Common myeloid progenitor, CD34-positive (primary cell): ENCODE measurements around the gene TBXT.
"Not testable (repeated sequence)": the region's sequence is repeated elsewhere in the genome, so short reads cannot be mapped to it uniquely, and the experiment has no call there.

Experiments used
- CTCF ChIA-PET: fragments of 350-600 bp; sonication (Branson Sonifier 250); formaldehyde crosslinking; loops from one replicate; lab custom pipeline; 2021; ENCODE audit warnings: antibody characterized with exemption; lab: Charles Lee
- POLR2A ChIA-PET: fragments of 350-600 bp; sonication (Branson Sonifier 250); formaldehyde crosslinking; loops from one replicate; lab custom pipeline; 2021; ENCODE audit warnings: antibody characterized with exemption; lab: Charles Lee
- DNase-seq, 3 donors: peaks; one replicate each; pipeline versions ENCODE4 v3.0.0 to v3.0.0-alpha.2; 2013
- H3K27ac ChIP-seq, 2 experiments: 1 replicate in 1 of 2; 2 replicates in 1 of 2; pipeline ENCODE4 v1.7.0; 2013; ENCODE audit warnings: inconsistent platforms in 2 of 2, low read length in 2 of 2, mild to moderate bottlenecking in 2 of 2, low read depth in 1 of 2, moderate library complexity in 1 of 2; ENCODE audit not compliant: severe bottlenecking in 2 of 2, insufficient read depth in 1 of 2, poor library complexity in 1 of 2
- H3K27me3 ChIP-seq, 5 experiments: replicated peaks in 2 of 5; 1 replicate in 3 of 5; 2 replicates in 2 of 5; pipeline versions ENCODE4 v1.6.1 to v1.7.0; 2013; ENCODE audit warnings: low read length in 4 of 5, mild to moderate bottlenecking in 2 of 5, moderate library complexity in 2 of 5, inconsistent platforms in 1 of 5; ENCODE audit not compliant: insufficient read depth in 5 of 5, control insufficient read depth in 4 of 5
- H3K36me3 ChIP-seq, 4 experiments: 1 replicate in 2 of 4; 2 replicates in 2 of 4; pipeline versions ENCODE4 v1.6.1 to v1.7.0; 2013; ENCODE audit warnings: low read length in 3 of 4, control low read depth in 1 of 4, mild to moderate bottlenecking in 1 of 4; ENCODE audit not compliant: control insufficient read depth in 4 of 4, insufficient read depth in 4 of 4
- H3K4me1 ChIP-seq, 4 experiments: 1 replicate in 3 of 4; 2 replicates in 1 of 4; pipeline versions ENCODE4 v1.6.1 to v1.7.1; 2013; ENCODE audit warnings: low read length in 3 of 4, mild to moderate bottlenecking in 3 of 4, control low read depth in 1 of 4, inconsistent platforms in 1 of 4, moderate library complexity in 1 of 4; ENCODE audit not compliant: control insufficient read depth in 4 of 4, insufficient read depth in 4 of 4; ENCODE audit errors: control extremely low read depth in 1 of 4
- H3K4me3 ChIP-seq, 7 experiments: 1 replicate in 4 of 7; 2 replicates in 3 of 7; pipeline versions ENCODE4 v1.5.1 to v1.7.0; 2013; ENCODE audit warnings: mild to moderate bottlenecking in 7 of 7, low read length in 6 of 7, moderate library complexity in 6 of 7, inconsistent platforms in 2 of 7, low read depth in 2 of 7, control low read depth in 1 of 7; ENCODE audit not compliant: insufficient read depth in 4 of 7, control insufficient read depth in 1 of 7; ENCODE audit errors: extremely low read depth in 1 of 7
- H3K9me3 ChIP-seq, 5 experiments: 1 replicate in 4 of 5; 2 replicates in 1 of 5; pipeline versions ENCODE4 v1.6.1 to v1.7.1; 2013; ENCODE audit warnings: low read length in 4 of 5, mild to moderate bottlenecking in 2 of 5, inconsistent platforms in 1 of 5, low read depth in 1 of 5, moderate library complexity in 1 of 5; ENCODE audit not compliant: control insufficient read depth in 4 of 5, insufficient read depth in 2 of 5; ENCODE audit errors: control extremely low read depth in 1 of 5
- WGBS: methylation state at CpG from one replicate; pipeline ENCODE4 v1.1.5; 2013; ENCODE audit not compliant: insufficient coverage; 5-methylcytosine and 5-hydroxymethylcytosine counted together

Gene TBXT

GRCh38 chr6:166143011-166143410 is 24.6 kb downstream of the TBXT start:
- 60% methylated on average over 2 of the region's 2 CpGs for WGBS
- no peak overlapping the region for H3K27ac ChIP-seq
- ChIA-PET POLR2A (no interaction called here), CTCF (interaction anchor here (1.5 kb wide), 1 partner anchor 13 kb away, joined by 4 read pairs; no protein-coding TSS in a partner anchor)
- no peak overlapping the region for H3K4me3 ChIP-seq
- no peak for DNase-seq
- H3K36me3 ChIP-seq: no peaks in the 10 kb centered on the region
- no peaks in the 10 kb centered on the region for H3K4me1 ChIP-seq
- peaks cover 0 to 8% (median 3%) of the 10 kb centered on the region in 5 experiments for H3K27me3 ChIP-seq
- peaks cover 0 to 1% (median under 1%) of the 10 kb centered on the region in 5 experiments for H3K9me3 ChIP-seq

GRCh38 chr6:166127624-166128472 is 39.8 kb downstream of the TBXT start:
- H3K27me3 ChIP-seq: peaks cover 2 to 6% (median 2%) of the 10 kb centered on the region in 5 experiments
- ChIA-PET CTCF (interaction anchor here (1.2 kb wide), 1 partner anchor 8 kb away, joined by 3 read pairs; no protein-coding TSS in a partner anchor), POLR2A (no interaction called here)
- H3K4me1 ChIP-seq: no peaks in the 10 kb centered on the region
- peaks cover 0 to 1% (median 0%) of the 10 kb centered on the region in 5 experiments for H3K9me3 ChIP-seq
- H3K27ac ChIP-seq: no peak overlapping the region
- no peak overlapping the region for H3K4me3 ChIP-seq
- DNase-seq: no peak
- 84% methylated on average over 8 of the region's 13 CpGs for WGBS
- H3K36me3 ChIP-seq: no peaks in the 10 kb centered on the region

- H3K9me3 ChIP-seq, DNase-seq, H3K27ac ChIP-seq, H3K36me3 ChIP-seq, H3K4me3 ChIP-seq, CTCF ChIA-PET, H3K4me1 ChIP-seq, POLR2A ChIA-PET, H3K27me3 ChIP-seq: not testable (repeated sequence)
- WGBS: no CpG with 5 or more reads among the region's 9 CpGs
These were observed 44.5 kb downstream of the TBXT start for GRCh38 chr6:166123115-166123514.

GRCh38 chr6:166121726-166122125 is 45.9 kb downstream of the TBXT start:
- ChIA-PET CTCF (no interaction called here), POLR2A (no interaction called here)
- peaks cover 0 to 5% (median 0%) of the 10 kb centered on the region in 5 experiments for H3K27me3 ChIP-seq
- no peak overlapping the region for H3K4me3 ChIP-seq
- no peak for DNase-seq
- no peaks in the 10 kb centered on the region for H3K4me1 ChIP-seq
- no peak overlapping the region for H3K27ac ChIP-seq
- no peaks in the 10 kb centered on the region for H3K36me3 ChIP-seq
- WGBS: 79% methylated on average over 6 of the region's 7 CpGs
- no peaks in the 10 kb centered on the region for H3K9me3 ChIP-seq

- Histone ChIP-seq H3K27me3 (peaks cover 0 to 4% (median 0%) of the 10 kb centered on the region in 5 experiments), H3K27ac (no peak overlapping the region), H3K36me3 (no peaks in the 10 kb centered on the region), H3K9me3 (peaks cover 0 to 9% (median 0%) of the 10 kb centered on the region in 5 experiments), H3K4me1 (no peaks in the 10 kb centered on the region), H3K4me3 (no peak overlapping the region)
- ChIA-PET CTCF (interaction anchor here (1.4 kb wide), 1 partner anchor 18 kb away, joined by 4 read pairs; no protein-coding TSS in a partner anchor), POLR2A (no interaction called here)
- DNase-seq: no peak
- 100% methylated on average over 2 of the region's 4 CpGs for WGBS
These were observed 48.3 kb downstream of the TBXT start for GRCh38 chr6:166119116-166119911.

DNA sequence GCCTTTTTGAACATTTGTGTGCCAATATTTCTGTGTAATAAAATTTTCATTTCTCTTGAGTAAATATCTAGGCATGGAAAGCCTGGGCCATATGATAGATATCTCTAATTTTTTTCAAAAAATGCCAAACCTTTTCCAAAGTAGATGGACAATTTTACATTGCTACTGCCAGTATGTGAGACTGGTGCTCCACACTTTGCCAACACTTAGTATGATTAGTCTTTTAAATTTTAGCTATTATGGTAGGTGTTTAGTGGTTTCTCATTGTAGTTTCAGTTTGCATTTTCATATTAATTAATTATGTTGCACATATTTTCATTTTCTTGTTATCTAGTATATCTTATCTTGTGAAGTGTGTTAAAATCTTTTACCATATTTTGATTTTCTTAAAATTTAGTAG is 52.0 kb downstream of the TBXT start:
- peaks cover 0 to 9% (median 0%) of the 10 kb centered on the region in 5 experiments for H3K9me3 ChIP-seq
- no peak overlapping the region for H3K4me3 ChIP-seq
- no peak for DNase-seq
- CTCF ChIA-PET: no interaction called here
- no peaks in the 10 kb centered on the region for H3K4me1 ChIP-seq
- H3K27me3 ChIP-seq: peaks cover 0 to 13% (median 9%) of the 10 kb centered on the region in 5 experiments
- POLR2A ChIA-PET: no interaction called here
- no peaks in the 10 kb centered on the region for H3K36me3 ChIP-seq
- H3K27ac ChIP-seq: no peak overlapping the region
